ENCODE data around the gene ATOH8. TPM values are rescaled to one million over a fixed set of nuclear protein-coding genes. Genes with fewer than 3 reads are reported as not detected.

ATOH8 gene
- total and polyA plus RNA-seq, 4 donors = 38.6 to 63.3 (median 50.5) TPM

DNA sequence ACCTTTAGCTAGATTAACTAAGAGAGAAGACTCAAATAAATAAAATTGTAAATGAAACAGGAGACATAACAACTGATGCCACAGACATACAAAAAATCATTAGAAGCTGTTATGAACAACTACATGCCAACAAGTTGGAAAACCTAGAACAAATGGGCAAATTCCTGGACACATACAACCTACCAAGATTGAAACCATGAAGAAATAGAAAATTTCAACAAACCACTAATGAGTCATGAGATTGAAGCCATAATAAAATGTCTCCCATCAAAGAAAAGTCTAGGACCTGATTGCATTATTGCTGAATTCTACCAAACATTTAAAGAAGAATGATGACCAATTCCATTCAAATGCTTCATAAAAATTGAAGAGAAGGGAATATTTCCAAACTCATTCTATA, 80.7 kb downstream of the ATOH8 start:
- TF ChIP-seq, protein P1, sequence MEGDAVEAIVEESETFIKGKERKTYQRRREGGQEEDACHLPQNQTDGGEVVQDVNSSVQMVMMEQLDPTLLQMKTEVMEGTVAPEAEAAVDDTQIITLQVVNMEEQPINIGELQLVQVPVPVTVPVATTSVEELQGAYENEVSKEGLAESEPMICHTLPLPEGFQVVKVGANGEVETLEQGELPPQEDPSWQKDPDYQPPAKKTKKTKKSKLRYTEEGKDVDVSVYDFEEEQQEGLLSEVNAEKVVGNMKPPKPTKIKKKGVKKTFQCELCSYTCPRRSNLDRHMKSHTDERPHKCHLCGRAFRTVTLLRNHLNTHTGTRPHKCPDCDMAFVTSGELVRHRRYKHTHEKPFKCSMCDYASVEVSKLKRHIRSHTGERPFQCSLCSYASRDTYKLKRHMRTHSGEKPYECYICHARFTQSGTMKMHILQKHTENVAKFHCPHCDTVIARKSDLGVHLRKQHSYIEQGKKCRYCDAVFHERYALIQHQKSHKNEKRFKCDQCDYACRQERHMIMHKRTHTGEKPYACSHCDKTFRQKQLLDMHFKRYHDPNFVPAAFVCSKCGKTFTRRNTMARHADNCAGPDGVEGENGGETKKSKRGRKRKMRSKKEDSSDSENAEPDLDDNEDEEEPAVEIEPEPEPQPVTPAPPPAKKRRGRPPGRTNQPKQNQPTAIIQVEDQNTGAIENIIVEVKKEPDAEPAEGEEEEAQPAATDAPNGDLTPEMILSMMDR (IDR thresholded peaks at IDR 0.05; ENCODE audit: control extremely low read depth, extremely low read depth) = no peak
- Histone ChIP-seq H3K27me3 (ENCODE audit: control insufficient read depth in 3 of 3, insufficient read depth in 3 of 3, low read length in 2 of 3) (no peaks in the 10 kb centered on the region), H3K4me3 (no peak overlapping the region), H3K9me3 (ENCODE audit: control insufficient read depth in 4 of 4, insufficient read depth in 3 of 4, low read length in 3 of 4) (no peaks in the 10 kb centered on the region), H3K27ac (ENCODE audit: low read depth in 1 of 2, low read length in 1 of 2) (no peak overlapping the region), H3K4me1 (ENCODE audit: control insufficient read depth in 5 of 5, insufficient read depth in 5 of 5, low read length in 5 of 5) (no peaks in the 10 kb centered on the region), H3K9ac (ENCODE audit: insufficient read depth in 1 of 2, low read length in 2 of 2) (no peak overlapping the region), H3K36me3 (ENCODE audit: control insufficient read depth in 4 of 4, insufficient read depth in 4 of 4, low read length in 4 of 4) (peaks cover 0 to 7% (median 0%) of the 10 kb centered on the region in 4 donors)
- no peak for DNase-seq
- no peak for ATAC-seq (ENCODE audit: insufficient read depth, low FRiP score)

Small RNA genes lying within 50 kb of the gene (small RNA-seq; reads per million reads assigned to genes)
- gene MIR6071 (ENCODE audit: low replicate concordance) = not detected
- not detected for gene RN7SKP83 (ENCODE audit: low replicate concordance)
- not detected for gene RNU1-38P (ENCODE audit: low replicate concordance)

Other genes with a start within 250 kb of the ATOH8 start
- 100 to 1,000 TPM; 150 to 228 TPM for gene MAT2A, start 214.8 kb upstream of the ATOH8 start, total RNA-seq
- 100 to 1,000 TPM in 1 of 2 donors, 10 to 100 TPM in 1; 79.4 to 168 TPM for gene MAT2A, start 214.8 kb upstream of the ATOH8 start, polyA plus RNA-seq
- gene GGCX, start 192.5 kb upstream of the ATOH8 start, total RNA-seq = 10 to 100 TPM; 41.5 to 69.2 TPM
- gene GGCX, start 192.5 kb upstream of the ATOH8 start, polyA plus RNA-seq = 10 to 100 TPM; 21.8 to 48.1 TPM
- 100 to 1,000 TPM in 1 of 2 donors, 10 to 100 TPM in 1; 64.0 to 207 TPM for gene VAMP8, start 176.4 kb upstream of the ATOH8 start, total RNA-seq
- 100 to 1,000 TPM; 434 to 626 TPM for gene VAMP8, start 176.4 kb upstream of the ATOH8 start, polyA plus RNA-seq
- 10 to 100 TPM; 18.5 to 68.8 TPM for gene VAMP5, start 169.6 kb upstream of the ATOH8 start, total RNA-seq
- gene VAMP5, start 169.6 kb upstream of the ATOH8 start, polyA plus RNA-seq = 100 to 1,000 TPM in 1 of 2 donors, 10 to 100 TPM in 1; 77.3 to 165 TPM
- 100 to 1,000 TPM in 1 of 2 donors, 10 to 100 TPM in 1; 90.2 to 105 TPM for gene RNF181, start 158.2 kb upstream of the ATOH8 start, total RNA-seq
- 100 to 1,000 TPM; 265 to 296 TPM for gene RNF181, start 158.2 kb upstream of the ATOH8 start, polyA plus RNA-seq
- gene TMEM150A, start 151.3 kb upstream of the ATOH8 start, total RNA-seq = 10 to 100 TPM; 10.2 to 29.0 TPM
- 10 to 100 TPM; 34.5 to 48.6 TPM for gene TMEM150A, start 151.3 kb upstream of the ATOH8 start, polyA plus RNA-seq
- 10 to 100 TPM; 38.4 to 43.0 TPM for gene C2orf68, start 141.9 kb upstream of the ATOH8 start, total RNA-seq
- 10 to 100 TPM; 23.2 to 51.9 TPM for gene C2orf68, start 141.9 kb upstream of the ATOH8 start, polyA plus RNA-seq
- 10 to 100 TPM; 40.9 to 42.9 TPM for gene USP39, start 137.8 kb upstream of the ATOH8 start, total RNA-seq
- 10 to 100 TPM; 29.9 to 42.1 TPM for gene USP39, start 137.8 kb upstream of the ATOH8 start, polyA plus RNA-seq
- gene SFTPB, start 85.8 kb upstream of the ATOH8 start, total RNA-seq = over 10,000 TPM in 1 of 2 donors, 1,000 to 10,000 TPM in 1; 6,615 to 19,115 TPM
- gene SFTPB, start 85.8 kb upstream of the ATOH8 start, polyA plus RNA-seq = over 10,000 TPM; 12,892 to 14,488 TPM
- gene GNLY, start 59.6 kb upstream of the ATOH8 start, total RNA-seq = 10 to 100 TPM in 1 of 2 donors, not detected in 1; 12.1 TPM
- 10 to 100 TPM in 1 of 2 donors, 1 to 10 TPM in 1; 9.0 to 13.6 TPM for gene GNLY, start 59.6 kb upstream of the ATOH8 start, polyA plus RNA-seq
- 100 to 1,000 TPM in 1 of 2 donors, 10 to 100 TPM in 1; 71.1 to 149 TPM for gene ST3GAL5, start 135.0 kb downstream of the ATOH8 start, total RNA-seq
- 10 to 100 TPM; 31.1 to 57.7 TPM for gene ST3GAL5, start 135.0 kb downstream of the ATOH8 start, polyA plus RNA-seq

Measured in lung (tissue), 13 donors.